ENCODE measurements around the gene MIOS.

DNA sequence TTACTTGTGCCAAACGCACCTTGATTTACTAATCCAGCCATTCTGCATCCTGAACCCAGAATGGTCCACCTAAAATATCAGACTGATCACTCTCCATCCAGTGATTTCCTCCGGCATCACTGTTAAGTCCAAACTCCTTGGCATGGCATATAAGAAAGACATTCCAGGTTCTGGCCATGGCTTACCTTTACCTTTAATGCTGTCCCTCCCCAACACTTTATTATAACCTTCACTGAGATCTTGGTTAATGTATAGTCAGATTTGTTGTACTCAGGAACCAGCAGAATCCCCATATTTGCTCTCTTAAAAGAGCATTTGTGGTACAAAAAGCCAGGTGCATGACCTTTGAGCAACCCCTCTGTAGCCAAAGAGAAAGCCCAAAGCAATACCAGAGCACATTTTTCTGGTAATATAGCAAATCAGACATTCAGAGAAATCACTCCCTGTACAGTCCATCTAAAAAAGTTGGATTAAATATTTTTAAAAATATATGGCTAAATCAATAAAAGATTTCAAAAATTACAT is 84.1 kb downstream of the MIOS start:
- TF ChIP-seq, protein P1, sequence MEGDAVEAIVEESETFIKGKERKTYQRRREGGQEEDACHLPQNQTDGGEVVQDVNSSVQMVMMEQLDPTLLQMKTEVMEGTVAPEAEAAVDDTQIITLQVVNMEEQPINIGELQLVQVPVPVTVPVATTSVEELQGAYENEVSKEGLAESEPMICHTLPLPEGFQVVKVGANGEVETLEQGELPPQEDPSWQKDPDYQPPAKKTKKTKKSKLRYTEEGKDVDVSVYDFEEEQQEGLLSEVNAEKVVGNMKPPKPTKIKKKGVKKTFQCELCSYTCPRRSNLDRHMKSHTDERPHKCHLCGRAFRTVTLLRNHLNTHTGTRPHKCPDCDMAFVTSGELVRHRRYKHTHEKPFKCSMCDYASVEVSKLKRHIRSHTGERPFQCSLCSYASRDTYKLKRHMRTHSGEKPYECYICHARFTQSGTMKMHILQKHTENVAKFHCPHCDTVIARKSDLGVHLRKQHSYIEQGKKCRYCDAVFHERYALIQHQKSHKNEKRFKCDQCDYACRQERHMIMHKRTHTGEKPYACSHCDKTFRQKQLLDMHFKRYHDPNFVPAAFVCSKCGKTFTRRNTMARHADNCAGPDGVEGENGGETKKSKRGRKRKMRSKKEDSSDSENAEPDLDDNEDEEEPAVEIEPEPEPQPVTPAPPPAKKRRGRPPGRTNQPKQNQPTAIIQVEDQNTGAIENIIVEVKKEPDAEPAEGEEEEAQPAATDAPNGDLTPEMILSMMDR (IDR thresholded peaks at IDR 0.05; ENCODE audit: poor library complexity): no peak
- no peak for TF ChIP-seq EZH2 (IDR thresholded peaks at IDR 0.05; ENCODE audit: borderline replicate concordance)
- no peak for TF ChIP-seq EZH2phosphoT487 (IDR thresholded peaks at IDR 0.05; ENCODE audit: low read depth, severe bottlenecking, unreplicated experiment)

All from hepatocyte (in vitro differentiated cells).